ENCODE results near the gene PPARA.

The PPARA gene

GRCh38 chr22:46143491-46144147 lies 6.7 kb upstream of the PPARA start:
- Mint-ChIP-seq H3K27ac (no peak overlapping the region), H3K36me3 (ENCODE audit: low read depth) (no peaks in the 10 kb centered on the region), H3K4me1 (no peaks in the 10 kb centered on the region), H3K4me3 (no peak overlapping the region), H3K27me3 (ENCODE audit: low read depth) (peaks cover 34% of the 10 kb centered on the region), H3K9me3 (no peaks in the 10 kb centered on the region)
- TF ChIP-seq CTCF (IDR thresholded peaks at IDR 0.05; ENCODE audit: unreplicated experiment in 3 of 3) = no peak

GRCh38 chr22:46145361-46145851 lies 4.9 kb upstream of the PPARA start:
- Mint-ChIP-seq H3K4me1 (peaks cover 4% of the 10 kb centered on the region), H3K4me3 (no peak overlapping the region), H3K27ac (no peak overlapping the region), H3K27me3 (ENCODE audit: low read depth) (peaks cover 44% of the 10 kb centered on the region), H3K9me3 (no peaks in the 10 kb centered on the region), H3K36me3 (ENCODE audit: low read depth) (no peaks in the 10 kb centered on the region)
- no peak for TF ChIP-seq CTCF (IDR thresholded peaks at IDR 0.05; ENCODE audit: unreplicated experiment in 3 of 3)

DNA sequence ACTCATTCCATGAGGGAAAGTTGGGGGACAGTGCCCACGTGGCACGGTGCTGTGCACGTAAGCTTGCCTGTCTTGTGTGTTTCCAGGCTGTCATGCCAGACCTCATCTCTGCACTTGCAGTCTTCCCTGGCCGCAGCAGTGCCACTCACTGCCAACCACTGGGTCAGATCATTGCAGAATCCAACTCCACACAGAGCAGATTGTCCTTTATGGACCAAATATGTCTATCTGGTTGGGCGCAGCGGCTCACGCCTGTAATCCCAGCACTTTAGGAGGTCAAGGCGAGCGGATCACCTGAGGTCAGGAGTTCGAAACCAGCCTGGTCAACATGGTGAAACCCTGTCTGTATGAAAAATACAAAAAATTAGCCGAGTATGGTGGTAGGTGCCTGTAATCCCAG lies 4.4 kb upstream of the PPARA start:
- H3K9me3 Mint-ChIP-seq = no peaks in the 10 kb centered on the region
- H3K4me1 Mint-ChIP-seq = peaks cover 4% of the 10 kb centered on the region
- H3K27ac Mint-ChIP-seq = no peak overlapping the region
- no peaks in the 10 kb centered on the region for H3K36me3 Mint-ChIP-seq (ENCODE audit: low read depth)
- peaks cover 44% of the 10 kb centered on the region for H3K27me3 Mint-ChIP-seq (ENCODE audit: low read depth)
- TF ChIP-seq CTCF (IDR thresholded peaks at IDR 0.05; ENCODE audit: unreplicated experiment in 3 of 3) = no peak
- H3K4me3 Mint-ChIP-seq = peak overlapping the region in 1 of 3 experiments; percentile 52

- H3K4me1 Mint-ChIP-seq = peaks cover 4% of the 10 kb centered on the region
- no peak overlapping the region for H3K27ac Mint-ChIP-seq
- H3K36me3 Mint-ChIP-seq (ENCODE audit: low read depth) = no peaks in the 10 kb centered on the region
- H3K4me3 Mint-ChIP-seq = peak overlapping the region in 2 of 3 experiments; percentile 35 to 52
- H3K9me3 Mint-ChIP-seq = no peaks in the 10 kb centered on the region
- no peak for TF ChIP-seq CTCF (IDR thresholded peaks at IDR 0.05; ENCODE audit: unreplicated experiment in 3 of 3)
- peaks cover 44% of the 10 kb centered on the region for H3K27me3 Mint-ChIP-seq (ENCODE audit: low read depth)
Observed at GRCh38 chr22:46146329-46146728, 4.0 kb upstream of the PPARA start.

- Mint-ChIP-seq H3K27ac (no peak overlapping the region), H3K4me1 (peaks cover 4% of the 10 kb centered on the region), H3K9me3 (no peaks in the 10 kb centered on the region), H3K36me3 (ENCODE audit: low read depth) (no peaks in the 10 kb centered on the region), H3K27me3 (ENCODE audit: low read depth) (peaks cover 49% of the 10 kb centered on the region), H3K4me3 (no peak overlapping the region)
- TF ChIP-seq CTCF (IDR thresholded peaks at IDR 0.05; ENCODE audit: unreplicated experiment in 3 of 3) = no peak
Observed at GRCh38 chr22:46147061-46147460, 3.3 kb upstream of the PPARA start.
